Aorta (tissue), 5 donors: ENCODE results near the gene GMDS. TPM values are rescaled to one million over a fixed set of nuclear protein-coding genes. Genes with fewer than 3 reads are reported as not detected.
A peak's percentile ranks its signal among the peaks of the same experiment; 100 is the strongest.

ENCODE experiments used
- ATAC-seq: fragments of 200-7000 bp; cut with Tn5 transposase; one replicate; pipeline ENCODE4 v1.9.1; 2022; ENCODE audit warnings: moderate library complexity; ENCODE audit not compliant: low FRiP score
- DNase-seq, 2 donors: peaks; one replicate each; pipeline ENCODE4 v3.0.0-alpha.2; 2020
- H3K27ac ChIP-seq, 2 donors: one replicate each; pipeline ENCODE4 v1.5.1; 2013; ENCODE audit warnings: low read length in 2 of 2, mild to moderate bottlenecking in 2 of 2, moderate library complexity in 2 of 2, control low read depth in 1 of 2, inconsistent platforms in 1 of 2, low read depth in 1 of 2
- H3K27me3 ChIP-seq, 2 donors: one replicate each; pipeline ENCODE4 v1.6.1; 2013; ENCODE audit warnings: control low read depth in 1 of 2, low read length in 1 of 2, mild to moderate bottlenecking in 1 of 2, moderate library complexity in 1 of 2; ENCODE audit not compliant: insufficient read depth in 2 of 2, control insufficient read depth in 1 of 2
- H3K36me3 ChIP-seq, 2 donors: one replicate each; pipeline ENCODE4 v1.6.1; 2013; ENCODE audit warnings: control low read depth in 1 of 2, low read length in 1 of 2, mild to moderate bottlenecking in 1 of 2; ENCODE audit not compliant: insufficient read depth in 2 of 2, control insufficient read depth in 1 of 2
- H3K4me1 ChIP-seq, 2 donors: one replicate each; pipeline ENCODE4 v1.6.1; 2013; ENCODE audit warnings: low read length in 2 of 2, control low read depth in 1 of 2, mild to moderate bottlenecking in 1 of 2, moderate library complexity in 1 of 2; ENCODE audit not compliant: insufficient read depth in 2 of 2, control insufficient read depth in 1 of 2
- H3K4me3 ChIP-seq, 2 donors: one replicate each; pipeline ENCODE4 v1.5.1; 2013; ENCODE audit warnings: low read length in 2 of 2, control low read depth in 1 of 2, mild to moderate bottlenecking in 1 of 2
- H3K9me3 ChIP-seq: one replicate; pipeline ENCODE4 v1.6.1; 2013; ENCODE audit warnings: mild to moderate bottlenecking, low read length; ENCODE audit not compliant: control insufficient read depth
- WGBS, 2 donors: extraction: QIAGEN DNeasy Blood & Tissue Kit; methylation state at CpG; one replicate each; pipeline ENCODE4 v1.1.7; 2013; 5-methylcytosine and 5-hydroxymethylcytosine counted together
- intact Hi-C, 2 donors: fragments of 100-400 bp; cut with DNase I; formaldehyde crosslinking; loops; one replicate each; pipeline versions ENCODE4 v1.14.2 to v1.15.0; 2022
- long read RNA-seq, 2 donors: library from polyadenylated mRNA; unstranded; transcript quantifications; one replicate each; pipeline ENCODE4 v2.0.0, GENCODE V29; 2020 to 2021
- polyA plus RNA-seq, 2 donors: library from polyadenylated mRNA; stranded (reverse); fragments of 200-250 nt; gene quantifications; one replicate each; pipeline ENCODE4 v1.2.3, GENCODE V29; 2013
- total RNA-seq, 2 donors: library from RNA; stranded (reverse); fragmentation: NEBNext Ultra II Directional; extraction: Animal tissue kit (Norgen Biotek cat#: 25700); gene quantifications; one replicate each; pipeline ENCODE4 v1.2.1, GENCODE V29; 2021
- donor health status: healthy with polysubstance abuse.
- donor health status: Bipolar disorder and iron deficiency.
- donor health status: DM: no; HTN: no; CAD: no.
- donor health status: DM: no; HTN: no; CAD: no.
- donor health status: DM: yes; HTN: yes; CAD: no.

The GMDS gene
- total RNA-seq = 10 to 100 TPM; 66.1 to 67.1 TPM
- polyA plus RNA-seq = 100 to 1,000 TPM; 103 to 138 TPM
- long read RNA-seq, donor 1, transcript GMDS-205 (3 exons, 567 nt) = minor isoform, 12 of 321 reads
- long read RNA-seq, donor 1, transcript GMDS-202 (11 exons, 1,752 nt) = major isoform, 171 of 321 reads
- long read RNA-seq, donor 1, partial matches to known transcripts = 23 of 321 reads
- long read RNA-seq, donor 1, other reads (novel, unspliced or antisense) = 115 of 321 reads
- long read RNA-seq, donor 2, transcript GMDS-202 (11 exons, 1,752 nt) = major isoform, 20 of 103 reads
- long read RNA-seq, donor 2, transcript GMDS-205 (3 exons, 567 nt) = minor isoform, 6 of 103 reads
- long read RNA-seq, donor 2, partial matches to known transcripts = 5 of 103 reads
- long read RNA-seq, donor 2, other reads (novel, unspliced or antisense) = 70 of 103 reads

- 0 to 1% methylated on average over 78 to 97 of the region's 97 CpGs for WGBS, 2 donors
- H3K9me3 ChIP-seq = no peaks in the 10 kb centered on the region
- intact Hi-C loops = loop anchor here in 1 of 2 donors (5.0 to 10.0 kb wide), 2 partner anchors 110 to 133 kb away; no protein-coding TSS in a partner anchor
- no peaks in the 10 kb centered on the region for H3K27me3 ChIP-seq
- peak; percentile 91 to 94 for DNase-seq
- H3K27ac ChIP-seq = peak within 1 kb of the TSS; percentile 68 to 91
- peak within 1 kb of the TSS; percentile 95 to 97 for H3K4me3 ChIP-seq
- ATAC-seq = peak; percentile 98
- H3K4me1 ChIP-seq = no peaks in the 10 kb centered on the region
- no peaks in the 10 kb centered on the region for H3K36me3 ChIP-seq
Observed at GRCh38 chr6:2245103-2245876, at the start of gene GMDS. GMDS (minus strand) TSS chr6:2245605.

- Histone ChIP-seq H3K4me1 (peaks cover 0 to 4% of the 10 kb centered on the region in 2 donors), H3K36me3 (peaks cover 2 to 3% of the 10 kb centered on the region in 2 donors), H3K4me3 (no peak overlapping the region), H3K27ac (no peak overlapping the region), H3K27me3 (no peaks in the 10 kb centered on the region), H3K9me3 (no peaks in the 10 kb centered on the region)
- intact Hi-C loops = no loop called here
- 98 to 100% methylated on average over 1 of the region's 1 CpG for WGBS, 2 donors
- no peak for ATAC-seq
- no peak for DNase-seq
Observed at GRCh38 chr6:2285510-2285909, 40.1 kb upstream of the GMDS start.

GRCh38 chr6:2275892-2276242 lies 30.5 kb upstream of the GMDS start:
- no peaks in the 10 kb centered on the region for H3K27me3 ChIP-seq
- DNase-seq (no peak), ATAC-seq (no peak)
- peaks cover 0 to 3% of the 10 kb centered on the region in 2 donors for H3K36me3 ChIP-seq
- H3K4me1 ChIP-seq = peaks cover 0 to 4% of the 10 kb centered on the region in 2 donors
- H3K4me3 ChIP-seq = no peak overlapping the region
- 88% methylated on average over 2 of the region's 2 CpGs for WGBS, 2 donors
- peak overlapping the region in 1 of 2 donors; percentile 75 for H3K27ac ChIP-seq
- intact Hi-C loops = no loop called here
- no peaks in the 10 kb centered on the region for H3K9me3 ChIP-seq

GRCh38 chr6:2274981-2275891 lies 29.8 kb upstream of the GMDS start:
- Histone ChIP-seq H3K36me3 (peaks cover 0 to 3% of the 10 kb centered on the region in 2 donors), H3K27me3 (no peaks in the 10 kb centered on the region)
- intact Hi-C loops = no loop called here

GRCh38 chr6:2272696-2273095 lies 27.3 kb upstream of the GMDS start:
- H3K4me3 ChIP-seq = no peak overlapping the region
- H3K36me3 ChIP-seq = peaks cover 0 to 3% of the 10 kb centered on the region in 2 donors
- no peaks in the 10 kb centered on the region for H3K27me3 ChIP-seq
- WGBS, 2 donors = 89% methylated on average over 3 of the region's 3 CpGs
- H3K4me1 ChIP-seq = peaks cover 0 to 4% of the 10 kb centered on the region in 2 donors
- intact Hi-C loops = no loop called here
- ATAC-seq (no peak), DNase-seq (no peak)
- H3K27ac ChIP-seq = peak overlapping the region in 1 of 2 donors; percentile 6
- no peaks in the 10 kb centered on the region for H3K9me3 ChIP-seq

More at GRCh38 chr6:2274981-2275891, 29.8 kb upstream of the GMDS start:
- peaks cover 0 to 4% of the 10 kb centered on the region in 2 donors for H3K4me1 ChIP-seq
- WGBS, 2 donors = 32 to 37% methylated on average over 8 of the region's 8 CpGs
- H3K4me3 ChIP-seq = no peak overlapping the region
- no peak for DNase-seq
- H3K27ac ChIP-seq = peak overlapping the region in 1 of 2 donors; percentile 52
- no peak for ATAC-seq
- H3K9me3 ChIP-seq = no peaks in the 10 kb centered on the region

- ATAC-seq (no peak), DNase-seq (no peak)
- H3K4me3 ChIP-seq = no peak overlapping the region
- 97% methylated on average over 3 of the region's 3 CpGs for WGBS, 2 donors
- H3K27ac ChIP-seq = no peak overlapping the region
- peaks cover 0 to 3% of the 10 kb centered on the region in 2 donors for H3K36me3 ChIP-seq
- H3K4me1 ChIP-seq = no peaks in the 10 kb centered on the region
- H3K27me3 ChIP-seq = no peaks in the 10 kb centered on the region
- no peaks in the 10 kb centered on the region for H3K9me3 ChIP-seq
- intact Hi-C loops = no loop called here
Observed at GRCh38 chr6:2270054-2270453, 24.6 kb upstream of the GMDS start.

GRCh38 chr6:2266841-2267240 lies 21.4 kb upstream of the GMDS start:
- 88 to 92% methylated on average over 1 of the region's 1 CpG for WGBS, 2 donors
- ATAC-seq = no peak
- DNase-seq = no peak
- intact Hi-C loops = no loop called here
- no peaks in the 10 kb centered on the region for H3K4me1 ChIP-seq
- H3K9me3 ChIP-seq = no peaks in the 10 kb centered on the region
- H3K4me3 ChIP-seq = no peak overlapping the region
- no peaks in the 10 kb centered on the region for H3K36me3 ChIP-seq
- H3K27ac ChIP-seq = no peak overlapping the region
- no peaks in the 10 kb centered on the region for H3K27me3 ChIP-seq
